ENCODE measurements around the gene CCDC6.
"Not testable (repeated sequence)": the region's sequence is repeated elsewhere in the genome, so short reads cannot be mapped to it uniquely, and the experiment has no call there.

CCDC6 gene

GRCh38 chr10:59757966-59758365 is 148.4 kb downstream of the CCDC6 start:
- no peak for TF ChIP-seq CTCF (IDR thresholded peaks at IDR 0.05; ENCODE audit: low read depth, low read length)
- no peak overlapping the region for H3K4me3 ChIP-seq (ENCODE audit: low read depth, low read length)

GRCh38 chr10:59754951-59755350 is 151.4 kb downstream of the CCDC6 start:
- TF ChIP-seq CTCF (IDR thresholded peaks at IDR 0.05; ENCODE audit: low read depth, low read length), result no peak

GRCh38 chr10:59753267-59753666 is 153.1 kb downstream of the CCDC6 start, which contains the start of gene MRLN:
Gene MRLN (minus strand): TSS chr10:59753455.
- no peak for TF ChIP-seq CTCF (IDR thresholded peaks at IDR 0.05; ENCODE audit: low read depth, low read length)
- no peak within 1 kb of the TSS for H3K4me3 ChIP-seq (ENCODE audit: low read depth, low read length)

More at GRCh38 chr10:59754951-59755350, 151.4 kb downstream of the CCDC6 start:
- no peak overlapping the region for H3K4me3 ChIP-seq (ENCODE audit: low read depth, low read length)

GRCh38 chr10:59752278-59752940 is 153.9 kb downstream of the CCDC6 start:
- no peak for TF ChIP-seq CTCF (IDR thresholded peaks at IDR 0.05; ENCODE audit: low read depth, low read length)
- no peak overlapping the region for H3K4me3 ChIP-seq (ENCODE audit: low read depth, low read length)

- no peak for TF ChIP-seq CTCF (IDR thresholded peaks at IDR 0.05; ENCODE audit: low read depth, low read length)
Observed at GRCh38 chr10:59750155-59750945, 156.0 kb downstream of the CCDC6 start.

GRCh38 chr10:59748834-59749233 is 157.5 kb downstream of the CCDC6 start:
- no peak for TF ChIP-seq CTCF (IDR thresholded peaks at IDR 0.05; ENCODE audit: low read depth, low read length)
- no peak overlapping the region for H3K4me3 ChIP-seq (ENCODE audit: low read depth, low read length)

More at GRCh38 chr10:59750155-59750945, 156.0 kb downstream of the CCDC6 start:
- H3K4me3 ChIP-seq (ENCODE audit: low read depth, low read length), result no peak overlapping the region

GRCh38 chr10:59745163-59745650 is 161.1 kb downstream of the CCDC6 start:
- no peak for TF ChIP-seq CTCF (IDR thresholded peaks at IDR 0.05; ENCODE audit: low read depth, low read length)
- no peak overlapping the region for H3K4me3 ChIP-seq (ENCODE audit: low read depth, low read length)

- not testable (repeated sequence) for H3K4me3 ChIP-seq (ENCODE audit: low read depth, low read length)
Observed at GRCh38 chr10:59744762-59745161, 161.6 kb downstream of the CCDC6 start.

GRCh38 chr10:59744156-59744555 is 162.2 kb downstream of the CCDC6 start:
- not testable (repeated sequence) for H3K4me3 ChIP-seq (ENCODE audit: low read depth, low read length)
